OCI-LY7 (cell line): ENCODE results near the gene TCL1B. TPM values are rescaled to one million over a fixed set of nuclear protein-coding genes. Genes with fewer than 3 reads are reported as not detected.

ENCODE experiments used
- BruUV-seq: library from RNA; stranded (reverse); fragments of 400-500 nt; replicated peaks from 2 replicates; lab custom pipeline; 2021; lab: Mats Ljungman, UMichigan
- CTCF ChIA-PET: fragments of 300-600 bp; sonication (Branson Sonifier 250); formaldehyde crosslinking; loops from one replicate; lab custom pipeline; 2022; ENCODE audit warnings: antibody characterized with exemption; ENCODE audit not compliant: unreplicated experiment; lab: Charles Lee
- POLR2A ChIA-PET: fragments of 300-600 bp; sonication (Branson Sonifier 250); formaldehyde crosslinking; loops from one replicate; lab custom pipeline; 2022; ENCODE audit warnings: antibody characterized with exemption; lab: Charles Lee
- DNase-seq: peaks from one replicate; pipeline ENCODE4 v3.0.0-alpha.2; 2015; ENCODE audit warnings: low spot score
- H2AFZ ChIP-seq: fragments of 200-600 bp; sonication (generic), shearing (Covaris generic); 2 replicates; pipeline ENCODE4 v1.6.1; 2014; ENCODE audit warnings: mild to moderate bottlenecking, antibody characterized with exemption, low read length, moderate library complexity
- H3K27ac ChIP-seq: fragments of 200-600 bp; sonication (generic); 2 replicates; pipeline ENCODE4 v1.5.1; 2014; ENCODE audit warnings: mixed run types, low read depth, mild to moderate bottlenecking, moderate library complexity, low read length, inconsistent platforms; ENCODE audit not compliant: poor library complexity, severe bottlenecking
- H3K36me3 ChIP-seq: fragments of 200-600 bp; sonication (generic); 2 replicates; pipeline ENCODE4 v1.6.1; 2014; ENCODE audit warnings: mild to moderate bottlenecking, antibody characterized with exemption, low read length, moderate library complexity, mixed read lengths; ENCODE audit not compliant: insufficient read depth
- H3K4me1 ChIP-seq: fragments of 200-600 bp; sonication (generic); 2 replicates; pipeline ENCODE4 v1.5.1; 2014; ENCODE audit warnings: mild to moderate bottlenecking, low read length; ENCODE audit not compliant: insufficient read depth, poor library complexity, severe bottlenecking
- H3K4me2 ChIP-seq: fragments of 200-600 bp; sonication (generic); 2 replicates; pipeline ENCODE4 v1.6.1; 2014; ENCODE audit warnings: mild to moderate bottlenecking, low read length
- H3K4me3 ChIP-seq: fragments of 200-600 bp; sonication (generic); 2 replicates; pipeline ENCODE4 v1.5.1; 2014; ENCODE audit warnings: mild to moderate bottlenecking, low read depth, low read length; ENCODE audit not compliant: poor library complexity, severe bottlenecking
- H3K79me2 ChIP-seq: fragments of 200-600 bp; sonication (generic); 2 replicates; pipeline ENCODE4 v1.6.1; 2016; ENCODE audit warnings: low read depth, mild to moderate bottlenecking, low read length, moderate library complexity, mixed read lengths; ENCODE audit not compliant: insufficient read depth
- H3K9me2 ChIP-seq: fragments of 200-600 bp; sonication (generic); 2 replicates; pipeline ENCODE4 v1.6.1; 2016; ENCODE audit warnings: mild to moderate bottlenecking, low read length, mixed read lengths; ENCODE audit not compliant: insufficient read depth
- H3K9me3 ChIP-seq: fragments of 200-600 bp; sonication (generic); 2 replicates; pipeline ENCODE4 v1.6.1; 2014; ENCODE audit warnings: mild to moderate bottlenecking, mixed run types, low read length, mixed read lengths
- H4K20me1 ChIP-seq: fragments of 200-600 bp; sonication (generic); 2 replicates; pipeline ENCODE4 v1.6.1; 2014; ENCODE audit warnings: mild to moderate bottlenecking, antibody characterized with exemption, low read length, moderate library complexity, mixed read lengths; ENCODE audit not compliant: insufficient read depth
- EZH2phosphoT487 ChIP-seq: fragments of 200-600 bp; sonication (generic); IDR thresholded peaks from 2 replicates; pipeline ENCODE4 v1.6.1; 2018; ENCODE audit warnings: low read depth, borderline replicate concordance, mild to moderate bottlenecking, mixed run types, antibody characterized with exemption, low read length, moderate library complexity, mixed read lengths
- intact Hi-C: fragments of 100-400 bp; cut with micrococcal nuclease; formaldehyde crosslinking; loops from one replicate; pipeline ENCODE4 v1.10.0; 2022; ENCODE audit not compliant: unreplicated experiment
- total RNA-seq, 2 experiments: library from RNA; depleted of rRNA in 1 of 2; stranded (reverse); fragments of >200 nt in 1 of 2; shearing (Covaris generic) in 1 of 2; gene quantifications; 2 replicates each; pipeline ENCODE4 v1.2.3, GENCODE V29; 2014 to 2022
- TF ChIP-seq, protein P1 (sequence below): fragments of 200-600 bp; sonication (generic); conservative IDR thresholded peaks from 2 replicates; pipeline ENCODE4 v1.5.1; 2014; ENCODE audit warnings: mild to moderate bottlenecking, antibody characterized with exemption, low read length, moderate library complexity, mixed read lengths

TCL1B gene
- total RNA-seq, 2 experiments from 2014 or later = 5.6 to 75.2 TPM

DNA sequence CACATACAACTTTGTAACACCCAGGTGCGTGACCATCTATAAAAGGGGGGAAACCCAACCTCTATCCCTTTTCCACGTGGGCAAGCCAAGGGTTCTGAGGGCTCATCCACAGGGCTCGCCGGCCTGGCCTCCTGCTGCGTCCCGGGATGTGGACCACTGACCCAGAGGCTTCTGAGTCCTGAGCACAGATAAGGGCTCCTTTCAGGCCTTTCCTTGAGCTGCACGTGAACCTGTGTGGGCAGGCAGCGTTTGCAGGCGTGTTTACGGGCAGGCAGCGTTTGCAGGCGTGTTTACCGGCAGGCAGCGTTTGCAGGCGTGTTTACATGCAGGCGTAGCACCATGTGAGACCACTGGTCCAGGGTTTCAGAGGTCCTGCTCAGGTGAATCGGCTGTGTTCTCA is 23.9 kb downstream of the TCL1B start:
- H3K36me3 ChIP-seq = peaks cover 66% of the 10 kb centered on the region
- peak overlapping the region; percentile 86 for H3K27ac ChIP-seq
- intact Hi-C loops = loop anchor here (10.0 kb wide), 1 partner anchor 175 kb away; no protein-coding TSS in a partner anchor
- H3K9me3 ChIP-seq = no peaks in the 10 kb centered on the region
- DNase-seq = no peak
- peaks cover 35% of the 10 kb centered on the region for H3K79me2 ChIP-seq
- H3K4me2 ChIP-seq = peak overlapping the region; percentile 96
- ChIA-PET CTCF (no interaction called here), POLR2A (interaction anchor here (0.8 to 5.5 kb wide), 8 partner anchors 12 to 99 kb away, joined by 3 to 72 read pairs (median 4); no protein-coding TSS in a partner anchor)
- no peaks in the 10 kb centered on the region for H4K20me1 ChIP-seq
- no peak overlapping the region for H2AFZ ChIP-seq
- H3K9me2 ChIP-seq = no peaks in the 10 kb centered on the region
- TSS peak; percentile 24 for BruUV-seq
- H3K4me1 ChIP-seq = peaks cover 72% of the 10 kb centered on the region
- peak overlapping the region; percentile 99 for H3K4me3 ChIP-seq
- TF ChIP-seq EZH2phosphoT487 = no peak
- TF ChIP-seq, protein P1, sequence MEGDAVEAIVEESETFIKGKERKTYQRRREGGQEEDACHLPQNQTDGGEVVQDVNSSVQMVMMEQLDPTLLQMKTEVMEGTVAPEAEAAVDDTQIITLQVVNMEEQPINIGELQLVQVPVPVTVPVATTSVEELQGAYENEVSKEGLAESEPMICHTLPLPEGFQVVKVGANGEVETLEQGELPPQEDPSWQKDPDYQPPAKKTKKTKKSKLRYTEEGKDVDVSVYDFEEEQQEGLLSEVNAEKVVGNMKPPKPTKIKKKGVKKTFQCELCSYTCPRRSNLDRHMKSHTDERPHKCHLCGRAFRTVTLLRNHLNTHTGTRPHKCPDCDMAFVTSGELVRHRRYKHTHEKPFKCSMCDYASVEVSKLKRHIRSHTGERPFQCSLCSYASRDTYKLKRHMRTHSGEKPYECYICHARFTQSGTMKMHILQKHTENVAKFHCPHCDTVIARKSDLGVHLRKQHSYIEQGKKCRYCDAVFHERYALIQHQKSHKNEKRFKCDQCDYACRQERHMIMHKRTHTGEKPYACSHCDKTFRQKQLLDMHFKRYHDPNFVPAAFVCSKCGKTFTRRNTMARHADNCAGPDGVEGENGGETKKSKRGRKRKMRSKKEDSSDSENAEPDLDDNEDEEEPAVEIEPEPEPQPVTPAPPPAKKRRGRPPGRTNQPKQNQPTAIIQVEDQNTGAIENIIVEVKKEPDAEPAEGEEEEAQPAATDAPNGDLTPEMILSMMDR = no peak

DNA sequence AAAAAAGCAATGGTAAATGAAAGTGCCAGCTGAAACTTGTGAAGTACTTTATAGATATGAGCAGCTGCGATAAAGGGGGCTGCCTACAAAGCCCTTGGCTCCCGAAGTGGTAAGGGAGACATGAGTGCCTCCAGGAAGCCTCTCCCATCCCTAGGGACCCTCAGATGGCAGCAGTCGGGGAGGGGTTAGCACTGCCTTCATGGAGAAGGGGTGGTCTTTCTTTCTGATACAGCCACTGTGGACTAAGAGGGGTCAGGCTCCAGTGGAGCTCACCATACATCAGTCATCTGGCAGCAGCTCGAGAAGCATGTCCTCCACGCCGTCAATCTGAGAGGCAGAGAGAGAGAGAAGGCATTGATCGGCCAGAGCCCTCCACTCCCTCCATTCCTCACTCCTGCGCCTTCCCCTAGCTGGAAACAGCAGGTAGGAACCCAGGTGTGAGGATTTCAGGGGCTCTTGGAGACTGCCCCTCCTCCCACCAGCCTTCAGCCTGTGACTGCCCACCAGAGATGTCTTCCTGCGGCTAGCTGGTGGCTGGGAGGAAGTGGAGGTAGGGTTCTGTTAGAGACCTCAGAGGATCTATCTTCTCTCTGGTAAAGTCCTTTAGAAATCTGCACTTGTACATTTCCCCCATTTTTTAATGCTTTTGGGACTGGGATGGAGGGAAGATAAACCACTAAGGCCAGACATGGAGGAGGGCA is 25.4 kb downstream of the TCL1B start:
- intact Hi-C loops = loop anchor here (1.0 to 10.0 kb wide), 3 partner anchors 15 to 173 kb away; no protein-coding TSS in a partner anchor
- Histone ChIP-seq H2AFZ (no peak overlapping the region), H3K9me3 (no peaks in the 10 kb centered on the region), H3K27ac (peak overlapping the region; percentile 86), H3K36me3 (peaks cover 63% of the 10 kb centered on the region), H3K4me2 (peak overlapping the region; percentile 96), H3K4me1 (peaks cover 72% of the 10 kb centered on the region), H3K79me2 (peaks cover 35% of the 10 kb centered on the region), H3K9me2 (no peaks in the 10 kb centered on the region), H3K4me3 (peak overlapping the region; percentile 99), H4K20me1 (no peaks in the 10 kb centered on the region)
- ChIA-PET CTCF (interaction anchor here (0.9 kb wide), 2 partner anchors 26 to 46 kb away, joined by 3 to 4 read pairs; no protein-coding TSS in a partner anchor), POLR2A (interaction anchor here (0.5 to 5.5 kb wide), 14 partner anchors 9 to 260 kb away, joined by 3 to 72 read pairs (median 6); no protein-coding TSS in a partner anchor)
- BruUV-seq = no TSS peak
- no peak for TF ChIP-seq EZH2phosphoT487
- TF ChIP-seq, protein P1 = no peak
- DNase-seq = peak; percentile 67
